RCC 7860 (cell line): ENCODE measurements around the gene NUDCD2.
A peak's percentile ranks its signal among the peaks of the same experiment; 100 is the strongest.
"Not testable (repeated sequence)": the region's sequence is repeated elsewhere in the genome, so short reads cannot be mapped to it uniquely, and the experiment has no call there.

ENCODE experiments used
- DNase-seq: peaks from one replicate; pipeline ENCODE4 v3.0.0-alpha.2; 2015; ENCODE audit warnings: low spot score
- FAIRE-seq: peaks from 2 replicates; lab custom pipeline; 2012; peaks lifted over from hg19 to GRCh38; lab: Jason Lieb, UNC

The NUDCD2 gene

DNA sequence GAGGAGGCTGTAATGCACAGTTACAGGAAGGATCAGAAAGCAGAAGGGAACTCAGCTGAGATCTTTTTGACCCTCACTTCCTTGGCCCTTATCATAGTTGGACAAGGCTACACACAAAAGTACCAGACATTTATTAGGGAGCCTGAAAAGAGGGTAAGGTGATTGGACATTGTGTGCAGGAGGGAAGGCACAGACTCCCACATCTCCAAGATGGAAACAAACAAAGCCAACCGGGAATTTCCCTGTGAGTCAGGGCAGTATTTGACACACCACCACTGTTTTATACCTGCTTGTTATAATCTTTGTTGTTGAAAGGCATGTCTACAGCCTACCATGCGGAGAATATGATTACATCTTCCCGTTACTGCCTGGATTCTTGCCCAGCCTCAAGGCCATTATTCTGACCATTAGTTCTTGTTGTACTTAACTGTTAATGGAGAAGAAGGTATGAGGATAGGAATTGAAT, 25.5 kb downstream of the NUDCD2 start:
- DNase-seq (peak; percentile 68), FAIRE-seq (peak; percentile 51)

DNA sequence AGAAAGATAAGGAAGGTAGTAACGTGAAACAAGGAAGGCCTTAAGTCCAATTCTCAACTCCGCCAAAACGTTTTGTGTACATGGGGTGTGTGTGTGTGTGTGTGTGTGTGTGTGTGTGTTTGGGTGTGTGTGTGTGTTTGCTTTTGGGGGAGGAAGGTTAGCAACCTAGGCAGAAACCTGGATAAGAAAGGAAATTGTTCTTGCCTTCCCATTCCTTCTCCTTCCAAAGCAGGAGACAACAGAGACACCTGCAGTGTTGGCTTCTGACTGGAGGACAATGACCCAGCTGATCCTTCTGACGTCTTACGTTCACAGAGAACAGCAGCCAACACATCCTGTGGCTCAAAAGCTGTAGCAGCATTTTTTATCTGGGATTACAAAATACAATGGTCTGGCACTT, 26.6 kb downstream of the NUDCD2 start:
- FAIRE-seq (no peak), DNase-seq (no peak)

DNA sequence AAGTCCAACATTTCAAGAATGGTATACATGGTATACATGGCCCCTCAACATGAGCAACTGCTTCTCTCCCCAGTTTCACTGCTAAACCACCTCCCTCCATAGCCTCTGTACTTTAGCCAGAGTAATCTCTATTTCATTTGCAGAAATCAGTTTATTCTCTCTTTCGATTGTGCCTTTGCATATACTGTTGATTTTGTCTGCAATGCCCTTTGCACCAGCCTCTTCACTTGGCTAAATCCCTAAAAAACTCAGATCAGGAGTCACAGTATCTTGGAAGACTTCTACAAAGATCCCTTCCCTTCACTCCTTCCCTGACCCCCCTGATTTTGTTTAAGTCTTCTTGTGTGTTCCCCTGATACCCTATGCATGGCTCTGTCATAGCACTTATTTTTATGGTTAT, 27.4 kb downstream of the NUDCD2 start:
- FAIRE-seq (no peak), DNase-seq (no peak)

DNA sequence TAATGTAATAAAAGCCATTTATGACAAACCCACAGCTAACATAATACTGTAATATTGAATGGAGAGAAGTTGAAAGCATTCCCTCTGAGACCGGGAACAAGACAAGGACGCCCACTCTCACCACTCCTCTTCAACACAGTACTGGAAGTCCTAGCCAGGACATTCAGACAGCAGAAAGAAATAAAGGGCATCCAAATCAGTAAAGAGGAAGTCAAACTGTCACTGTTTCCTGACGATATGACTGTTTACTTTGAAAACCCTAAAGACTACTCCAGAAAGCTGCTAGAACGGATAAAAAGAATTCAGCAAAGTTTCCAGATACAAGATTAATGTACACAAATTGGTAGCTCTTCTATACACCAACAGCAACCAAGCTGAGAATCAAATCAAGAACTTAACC, 33.8 kb downstream of the NUDCD2 start:
- not testable (repeated sequence) for DNase-seq, FAIRE-seq

DNA sequence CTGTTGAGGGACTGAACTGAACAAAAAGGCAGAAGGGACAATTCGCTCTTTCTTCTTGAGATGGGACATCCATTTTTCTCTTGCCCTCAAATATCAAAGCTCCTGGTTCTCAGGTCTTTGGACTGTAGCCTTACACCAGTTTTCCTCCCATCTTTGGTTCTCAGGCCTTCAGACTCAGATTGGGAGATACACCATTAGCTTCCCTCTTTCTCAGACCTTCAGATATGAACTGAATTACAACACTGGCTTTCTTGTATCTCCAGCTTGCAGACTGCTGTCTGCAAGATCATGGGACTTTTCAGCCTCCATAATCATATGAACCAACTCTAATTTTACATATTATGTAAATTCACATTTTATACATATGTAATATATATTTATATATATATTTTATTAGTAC, 35.1 kb downstream of the NUDCD2 start:
- no peak for DNase-seq
- FAIRE-seq: no peak

DNA sequence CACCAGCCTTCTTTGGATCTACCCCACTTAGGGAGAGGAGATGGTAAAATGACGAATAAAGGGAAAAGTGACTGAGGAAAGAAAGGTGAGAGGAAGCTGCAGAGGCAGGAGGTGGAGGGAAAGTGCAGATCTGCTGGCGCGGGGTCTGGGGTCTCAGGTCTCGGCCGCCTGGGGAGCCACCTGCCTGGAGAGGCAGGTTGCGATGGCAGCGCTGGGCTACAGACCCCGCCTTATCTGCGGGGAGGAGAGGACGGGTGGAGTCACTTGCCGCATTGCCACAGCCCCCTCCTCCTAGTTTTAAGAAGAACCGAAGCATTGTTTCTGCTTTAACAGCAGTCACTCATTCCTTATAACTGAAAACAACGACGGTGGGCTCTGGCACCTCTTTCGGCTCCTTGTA, 44.2 kb downstream of the NUDCD2 start:
- not testable (repeated sequence) for DNase-seq, FAIRE-seq

DNA sequence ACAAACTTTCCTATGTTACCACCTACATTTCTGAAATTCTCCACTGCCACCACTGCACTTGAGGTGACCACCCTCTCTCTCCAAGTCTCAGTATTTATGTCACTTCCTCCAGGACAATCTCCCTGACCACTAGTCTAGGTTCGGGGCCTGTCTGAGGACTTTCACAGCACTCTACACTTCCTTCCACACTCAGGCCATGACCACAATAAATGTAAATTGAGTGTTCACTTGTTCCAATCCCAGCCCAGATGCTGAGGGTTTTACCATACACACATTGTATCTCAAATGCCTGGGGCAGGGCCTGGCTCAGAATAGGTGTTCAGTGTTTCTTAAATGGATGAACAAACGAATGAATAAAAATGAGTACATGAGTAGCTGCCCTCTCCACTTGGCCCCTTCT, 49.4 kb downstream of the NUDCD2 start:
- FAIRE-seq: no peak

DNA sequence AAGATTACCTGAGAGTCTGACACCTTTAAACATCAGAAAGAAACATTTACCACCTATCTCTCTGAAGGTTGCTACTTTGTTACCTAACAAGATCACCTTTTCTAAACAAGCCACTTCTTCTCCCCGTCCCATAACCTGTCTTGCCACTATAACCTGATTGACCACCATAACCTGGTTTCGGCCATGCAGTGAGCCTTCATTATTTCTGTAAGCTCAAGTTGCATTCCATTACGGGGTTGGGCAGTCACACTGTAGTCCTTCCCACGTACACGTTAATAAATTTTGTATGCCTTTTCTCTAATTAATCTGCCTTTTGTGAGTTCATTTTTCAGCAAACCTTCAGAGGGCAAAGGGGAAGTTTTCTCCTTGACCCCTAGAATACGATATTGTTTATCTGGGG, 50.5 kb downstream of the NUDCD2 start:
- no peak for DNase-seq
- FAIRE-seq: no peak

More for the DNA sequence above, 49.4 kb downstream of the NUDCD2 start:
- DNase-seq: no peak

DNA sequence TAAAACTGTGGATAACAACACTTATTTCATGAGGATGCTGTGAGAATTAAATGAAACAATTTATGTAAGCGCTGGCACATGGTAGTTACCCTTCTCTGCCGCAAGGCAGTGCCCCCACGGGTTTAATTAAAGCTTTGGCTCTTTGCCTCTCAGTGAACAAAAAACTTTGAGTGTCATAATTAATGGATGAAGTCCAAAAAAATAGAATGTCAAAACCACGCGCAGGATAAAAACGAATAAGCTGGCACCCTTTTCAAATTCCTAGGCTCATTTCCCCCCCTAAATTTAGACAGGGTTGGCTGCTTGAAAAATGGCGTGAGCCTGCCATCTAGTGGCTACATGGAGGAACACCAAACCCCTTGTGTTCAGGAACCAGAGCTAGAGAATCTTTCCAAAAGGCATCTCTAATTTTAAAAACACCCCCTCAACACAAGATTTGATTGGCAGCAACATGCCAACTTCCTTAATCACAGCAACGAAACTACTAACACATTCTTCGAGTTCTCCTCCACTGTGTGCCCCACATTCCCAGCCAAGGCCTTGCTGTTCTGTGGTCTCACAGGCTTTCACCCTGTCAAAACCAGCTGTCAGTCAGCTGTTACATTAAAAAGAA, 51.5 kb downstream of the NUDCD2 start:
- peak; percentile 50 for FAIRE-seq
- peak; percentile 17 for DNase-seq

DNA sequence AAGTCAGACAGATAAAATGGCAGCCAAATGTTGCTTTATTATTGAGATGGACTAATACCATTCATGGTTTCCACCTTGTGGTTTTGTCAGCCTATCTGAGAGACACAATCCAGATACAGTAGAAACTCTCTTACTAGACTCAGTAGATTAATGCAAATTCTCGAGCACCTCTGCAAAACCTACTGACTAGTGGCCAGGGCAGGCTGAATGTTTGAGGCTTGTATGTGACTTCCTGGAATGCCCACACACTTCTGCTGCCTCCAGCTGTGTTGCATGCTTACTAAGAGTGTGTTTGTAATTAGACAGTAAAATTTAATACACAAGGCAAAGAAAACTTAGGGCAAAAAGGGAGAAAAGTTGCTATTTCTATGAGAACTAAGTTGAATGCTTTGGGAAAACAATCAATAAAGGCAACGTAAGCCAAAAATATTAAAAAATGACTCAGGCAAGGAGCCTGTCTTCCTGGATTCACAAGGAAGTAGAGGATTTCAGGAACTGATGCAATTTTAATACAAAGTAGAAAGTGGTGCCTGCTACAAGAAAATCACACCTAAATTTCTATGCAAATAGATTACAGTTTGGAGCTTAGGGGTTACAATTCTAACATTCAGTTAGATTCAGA, 52.8 kb downstream of the NUDCD2 start:
- FAIRE-seq: no peak
- no peak for DNase-seq

DNA sequence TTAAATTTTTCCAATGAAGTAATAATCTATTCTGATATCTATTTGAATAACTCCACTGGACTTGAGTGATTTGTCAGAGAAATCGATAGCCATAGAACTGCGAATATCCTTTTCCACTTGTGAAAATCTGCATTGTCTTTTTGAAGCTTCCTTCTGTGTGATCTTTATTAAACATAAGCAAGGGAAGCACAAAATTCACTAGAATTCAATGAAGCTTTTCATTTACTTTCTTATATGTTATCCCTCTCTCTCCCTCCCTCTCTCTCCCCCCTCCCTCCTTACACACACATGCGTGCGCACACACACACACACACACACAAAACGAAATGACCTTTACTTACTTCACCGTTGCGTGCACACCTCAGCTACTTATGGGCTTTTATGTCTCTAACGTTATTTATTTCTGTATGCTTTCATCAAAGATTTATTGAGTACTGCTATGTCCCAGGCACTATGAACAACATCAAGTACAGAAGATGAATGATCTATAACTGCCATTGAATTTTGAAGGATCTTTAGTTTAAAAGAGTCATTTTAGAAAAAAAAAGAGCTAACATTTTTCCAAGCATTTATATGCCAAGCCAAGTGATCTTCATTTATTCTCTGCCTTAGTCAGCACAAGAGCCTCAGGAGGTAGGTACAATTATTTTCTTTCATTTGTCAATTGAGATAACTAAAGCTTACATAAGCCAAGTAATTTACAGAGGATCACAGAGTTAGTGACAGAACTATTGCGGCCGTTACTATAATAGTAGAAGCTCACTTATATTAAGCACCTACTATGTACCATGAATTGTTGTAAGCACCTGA, 55.3 kb downstream of the NUDCD2 start:
- FAIRE-seq (no peak), DNase-seq (no peak)

DNA sequence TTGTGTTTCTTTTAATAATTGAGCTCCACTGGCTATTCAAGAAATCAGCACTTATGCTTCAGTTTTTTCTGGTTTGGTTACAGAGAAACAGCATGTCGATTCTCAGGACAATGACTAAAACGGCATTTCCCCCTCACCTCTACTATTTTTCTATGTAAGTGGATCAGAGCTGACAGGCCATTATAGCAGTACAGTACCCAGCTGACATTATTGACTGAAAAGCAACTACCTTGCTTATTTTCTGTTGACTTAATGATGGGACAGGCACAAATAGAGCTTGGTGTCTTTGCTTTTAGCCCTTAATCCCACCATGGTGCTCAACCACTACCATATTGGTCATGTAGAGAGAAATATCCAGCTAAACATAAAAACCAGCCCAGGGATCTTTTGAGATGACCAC, 57.9 kb downstream of the NUDCD2 start:
- FAIRE-seq (no peak), DNase-seq (no peak)

DNA sequence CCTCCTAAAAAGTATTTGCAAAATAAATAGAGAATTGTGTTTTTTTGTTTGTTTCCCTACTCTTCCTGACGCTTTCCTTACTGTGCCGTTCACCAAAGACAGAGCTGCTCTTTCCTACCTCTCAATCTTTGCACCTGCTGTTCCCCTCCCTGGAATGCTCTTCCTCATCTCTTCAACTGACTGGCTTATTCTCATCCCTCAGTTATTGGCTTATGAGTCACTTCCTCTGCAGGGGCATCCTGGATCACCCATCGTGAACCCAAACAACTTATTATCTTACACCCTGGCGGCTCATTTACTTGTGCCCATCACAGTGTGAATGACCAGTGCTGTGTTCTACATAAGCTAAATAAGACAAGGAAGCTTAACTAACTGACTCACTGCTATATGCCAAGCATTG, 58.6 kb downstream of the NUDCD2 start:
- DNase-seq (no peak), FAIRE-seq (no peak)

DNA sequence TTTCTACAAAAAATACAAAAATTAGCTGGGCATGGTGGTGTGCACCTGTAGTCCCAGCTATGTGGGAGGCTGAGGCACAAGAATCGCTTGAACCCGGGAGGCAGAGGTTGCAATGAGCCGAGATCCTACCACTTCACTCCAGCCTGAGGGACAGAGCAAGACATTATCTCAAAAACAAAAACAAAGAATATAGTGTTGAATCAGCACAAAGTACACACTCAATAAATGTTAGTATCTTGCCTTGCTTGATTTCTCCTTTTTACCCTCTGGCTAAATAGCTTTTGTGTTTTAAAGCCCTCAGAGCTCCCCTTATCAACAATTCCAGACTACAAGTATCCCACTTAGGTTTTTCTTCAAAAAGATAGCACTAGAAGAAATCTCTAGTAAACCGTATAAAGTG, 60.0 kb downstream of the NUDCD2 start:
- no peak for FAIRE-seq
- no peak for DNase-seq

DNA sequence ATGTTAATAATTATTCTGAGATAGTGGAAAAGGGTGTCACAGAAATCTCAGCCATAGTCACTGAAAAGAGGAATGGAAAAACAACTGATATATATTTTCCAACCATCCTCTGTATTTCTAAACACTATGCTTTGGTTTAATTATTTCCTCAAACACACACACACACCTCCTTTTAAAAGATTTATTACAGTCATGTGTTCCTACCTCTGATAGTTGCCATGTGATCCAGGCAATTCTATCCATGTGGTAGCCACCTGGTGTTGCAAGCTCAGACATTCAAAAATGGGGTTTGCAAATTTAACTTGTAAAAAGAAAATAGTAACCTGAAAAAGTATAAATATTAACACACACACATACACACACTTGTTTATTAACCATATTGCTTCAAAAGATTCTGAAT, 62.5 kb downstream of the NUDCD2 start:
- no peak for DNase-seq
- FAIRE-seq: no peak

DNA sequence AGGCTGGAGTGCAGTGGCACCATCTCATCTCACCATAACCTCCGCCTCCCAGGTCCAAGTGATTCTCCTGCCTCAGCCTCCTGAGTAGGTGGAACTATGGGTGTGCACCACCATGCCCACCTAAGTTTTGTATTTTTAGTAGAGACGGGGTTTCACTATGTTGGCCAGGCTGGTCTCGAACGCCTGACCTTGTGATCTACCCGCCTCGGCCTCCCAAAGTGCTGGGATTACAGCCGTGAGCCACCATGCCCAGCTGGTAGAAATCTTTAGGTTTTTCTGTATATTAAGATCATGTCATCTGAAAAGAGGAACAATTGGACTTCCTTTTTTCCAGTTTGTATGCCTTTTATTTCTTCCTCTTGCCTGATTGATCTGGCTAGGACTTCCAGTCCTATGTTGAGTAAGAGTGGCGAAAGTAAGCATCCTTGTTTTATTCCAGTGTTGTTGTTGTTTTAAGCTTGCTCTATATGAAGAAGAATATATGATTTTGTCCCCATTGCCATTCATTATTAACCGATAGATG, 63.0 kb downstream of the NUDCD2 start:
- FAIRE-seq: not testable (repeated sequence)

More for the DNA sequence above, 63.0 kb downstream of the NUDCD2 start:
- DNase-seq: not testable (repeated sequence)
